T-helper 9 cell (primary cell): ENCODE measurements around the gene PALM.
"Not testable (repeated sequence)": the region's sequence is repeated elsewhere in the genome, so short reads cannot be mapped to it uniquely, and the experiment has no call there.

Experiments used
- DNase-seq: peaks from one replicate; pipeline ENCODE4 v3.0.0-alpha.2; 2020

PALM gene

GRCh38 chr19:679418-680286 lies 29.1 kb upstream of the PALM start:
- DNase-seq = no peak

DNA sequence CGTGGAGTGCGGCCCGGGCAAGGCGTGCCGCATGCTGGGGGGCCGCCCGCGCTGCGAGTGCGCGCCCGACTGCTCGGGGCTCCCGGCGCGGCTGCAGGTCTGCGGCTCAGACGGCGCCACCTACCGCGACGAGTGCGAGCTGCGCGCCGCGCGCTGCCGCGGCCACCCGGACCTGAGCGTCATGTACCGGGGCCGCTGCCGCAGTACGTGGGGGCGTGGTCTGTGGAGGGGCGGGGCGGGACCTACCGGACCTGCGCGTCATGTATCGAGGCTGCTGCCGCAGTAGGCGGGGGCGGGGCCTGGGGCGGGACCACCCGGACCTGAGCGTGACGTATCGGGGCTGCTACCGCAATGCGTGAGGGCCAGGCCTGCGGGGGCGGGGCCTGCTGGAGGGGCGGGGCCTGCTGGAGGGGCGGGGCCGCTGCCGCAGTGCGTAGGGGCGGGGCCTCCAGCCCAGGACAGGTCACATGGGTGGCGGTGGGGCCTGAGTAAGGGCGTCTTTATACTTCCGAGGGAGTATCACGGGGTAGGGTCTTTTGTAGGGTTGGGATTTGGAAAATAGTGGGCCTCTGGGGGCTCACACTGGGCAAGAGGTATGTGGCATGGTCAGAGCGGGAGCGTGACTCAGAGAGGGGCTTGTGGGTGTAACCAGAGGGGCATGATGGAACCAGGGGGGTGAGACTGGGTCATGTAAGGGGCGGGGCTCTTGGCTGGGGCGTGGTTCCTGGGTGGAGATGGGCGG lies 28.3 kb upstream of the PALM start:
- peak; percentile 100 for DNase-seq

- DNase-seq = no peak
These were observed 27.4 kb upstream of the PALM start for GRCh38 chr19:681029-682019.

- no peak for DNase-seq
These were observed 25.9 kb upstream of the PALM start for GRCh38 chr19:682678-683320.

GRCh38 chr19:685454-685931 lies 23.2 kb upstream of the PALM start:
- no peak for DNase-seq

DNA sequence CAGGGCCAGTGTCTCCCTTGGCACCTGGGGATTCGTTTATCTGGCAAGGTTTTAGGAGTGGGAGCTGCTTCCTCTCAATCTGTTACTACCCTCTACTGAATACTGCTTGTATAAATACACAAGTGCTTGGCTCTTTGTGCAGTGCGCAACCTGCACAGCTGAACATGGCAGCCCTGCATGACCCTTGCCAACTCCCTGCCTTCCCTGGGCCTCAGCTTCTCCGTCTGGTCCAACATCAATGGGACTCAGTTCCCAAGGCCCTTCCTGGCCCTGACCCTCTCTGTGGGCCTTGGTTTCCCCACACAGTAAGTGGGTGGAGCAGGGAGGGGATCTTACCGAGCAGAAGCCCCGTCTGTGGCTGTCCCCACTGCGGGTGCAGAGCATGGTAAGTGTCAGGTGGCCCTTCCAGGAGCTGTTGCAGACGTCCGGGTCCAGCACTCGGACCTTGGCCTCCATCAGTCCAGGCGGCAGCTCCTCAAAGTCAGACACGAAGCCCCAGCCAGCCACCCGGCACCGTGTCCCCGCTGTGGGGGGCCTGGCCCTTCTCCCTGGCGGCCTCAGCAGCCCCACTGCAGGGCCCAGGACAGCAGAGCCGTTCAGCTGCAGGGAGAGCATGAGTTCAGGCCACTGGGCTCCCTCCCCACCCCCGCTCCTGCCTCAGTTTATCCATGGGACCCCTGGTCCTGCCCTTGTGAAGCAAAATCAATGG lies 22.0 kb upstream of the PALM start:
- no peak for DNase-seq

GRCh38 chr19:687569-688166 lies 21.1 kb upstream of the PALM start:
- DNase-seq = no peak

DNA sequence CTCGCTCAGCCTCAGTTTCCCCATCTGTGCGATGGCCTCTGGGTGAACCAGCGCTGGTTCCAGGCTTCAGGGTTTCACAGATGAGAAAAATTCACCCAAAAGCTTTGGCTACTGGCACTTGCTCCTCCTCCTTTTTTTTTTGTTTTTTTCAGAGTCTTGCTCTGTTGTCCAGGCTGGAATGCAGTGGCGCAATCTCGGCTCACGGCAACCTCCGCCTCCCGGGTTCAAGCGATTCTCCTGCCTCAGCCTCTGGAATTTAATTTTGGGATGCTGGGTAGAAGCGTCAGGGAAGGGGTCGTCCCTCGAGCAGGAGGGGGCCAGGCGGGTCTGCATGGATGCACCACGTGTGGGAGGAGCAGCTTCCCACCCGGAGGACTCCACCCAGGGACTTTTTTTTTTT lies 20.5 kb upstream of the PALM start:
- no peak for DNase-seq

GRCh38 chr19:688992-689391 lies 19.7 kb upstream of the PALM start:
- no peak for DNase-seq

DNA sequence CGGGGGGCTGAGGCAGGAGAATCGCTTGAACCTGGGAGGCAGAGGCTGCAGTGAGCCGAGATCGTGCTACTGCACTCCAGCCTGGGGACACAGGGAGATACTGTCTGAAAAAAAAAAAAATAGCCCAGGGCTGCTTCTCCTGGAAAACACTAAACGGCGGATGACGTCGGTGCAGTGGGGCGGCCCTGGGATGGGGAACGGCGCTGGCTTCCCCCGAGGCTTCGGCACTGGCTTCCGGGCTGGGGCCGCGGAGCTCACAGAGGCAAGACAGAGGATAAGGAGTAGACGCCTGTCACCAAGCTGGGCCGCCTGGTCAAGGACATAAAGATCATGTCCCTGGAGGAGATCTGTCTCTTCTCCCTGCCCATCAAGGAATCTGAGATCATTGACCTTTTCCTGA lies 18.5 kb upstream of the PALM start:
- DNase-seq = no peak

DNA sequence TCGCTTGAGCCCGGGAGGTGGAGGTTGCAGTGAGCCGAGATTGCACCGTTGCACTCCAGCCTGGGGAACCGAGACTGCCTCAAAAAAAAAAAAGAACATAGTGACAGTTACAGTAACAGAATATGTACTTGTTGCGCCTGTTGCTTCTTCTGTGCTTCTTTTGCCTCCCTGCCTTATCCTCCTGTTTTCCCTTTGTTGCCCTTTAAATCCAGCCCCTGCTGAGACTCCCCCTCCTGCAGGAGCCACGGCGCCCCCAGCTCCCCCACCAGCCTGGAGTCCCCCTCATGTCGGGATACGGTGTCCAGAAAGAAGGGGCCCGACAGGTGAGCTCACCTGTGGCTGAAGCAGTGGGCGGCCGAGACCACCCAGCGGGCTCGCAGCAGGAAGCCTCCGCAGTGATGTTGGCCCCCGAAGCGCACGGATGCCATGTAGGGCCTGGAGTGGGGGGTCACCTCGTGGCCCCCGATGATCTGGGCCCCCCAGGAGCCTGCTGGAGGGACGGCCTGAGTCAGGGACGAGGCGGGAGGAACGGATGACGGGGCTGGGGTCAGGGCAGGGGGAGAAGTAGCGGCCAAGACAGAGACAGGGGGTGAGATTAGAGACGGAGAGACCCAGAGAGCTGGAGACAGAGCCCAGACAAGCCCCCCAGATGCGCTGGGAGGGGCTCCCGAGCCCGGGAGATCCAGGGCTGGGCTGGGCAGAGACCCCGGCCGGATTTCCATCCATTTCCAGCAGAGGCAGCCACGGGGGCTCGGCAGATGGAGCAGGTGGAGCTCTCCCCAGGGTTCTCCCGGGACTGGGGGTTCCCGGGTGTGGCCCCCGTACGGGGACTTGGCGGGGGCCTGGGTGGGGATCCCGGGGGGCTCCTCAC lies 14.0 kb upstream of the PALM start:
- no peak for DNase-seq

DNA sequence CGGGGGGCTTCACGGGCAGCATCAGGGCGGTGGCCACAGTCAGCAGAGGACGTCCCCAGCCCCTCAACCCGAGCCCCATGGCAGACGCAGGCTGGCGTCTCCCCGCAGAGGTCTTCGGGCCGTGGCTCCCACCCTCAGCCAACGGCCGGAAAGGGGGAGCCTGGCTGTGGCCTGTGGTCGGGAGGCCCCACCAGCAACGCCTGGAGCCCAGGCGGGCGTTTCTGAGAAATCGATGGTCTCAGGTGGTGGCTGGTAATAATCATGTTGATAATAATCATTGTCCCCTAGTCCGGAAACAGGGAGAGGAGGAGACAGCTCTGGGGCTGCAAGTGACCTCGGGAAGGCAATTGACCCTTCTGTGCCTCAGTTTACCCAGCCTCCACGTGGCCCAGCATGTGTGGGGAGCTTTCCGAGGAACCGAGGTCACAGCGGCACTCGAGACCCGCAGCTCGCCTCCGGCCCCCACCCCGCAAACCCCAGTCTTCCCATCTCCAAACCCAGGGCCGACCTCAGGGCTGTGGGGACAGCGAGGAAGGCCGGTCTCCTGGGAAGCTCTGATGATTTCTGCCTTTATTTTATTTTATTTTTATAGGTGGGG lies 13.3 kb upstream of the PALM start, which contains the start of gene PRSS57:
PRSS57 (minus strand) TSS at position 101 of the 598 bp plus-strand sequence; CDS start at position 79, 22 bp downstream.
- DNase-seq = no peak

DNA sequence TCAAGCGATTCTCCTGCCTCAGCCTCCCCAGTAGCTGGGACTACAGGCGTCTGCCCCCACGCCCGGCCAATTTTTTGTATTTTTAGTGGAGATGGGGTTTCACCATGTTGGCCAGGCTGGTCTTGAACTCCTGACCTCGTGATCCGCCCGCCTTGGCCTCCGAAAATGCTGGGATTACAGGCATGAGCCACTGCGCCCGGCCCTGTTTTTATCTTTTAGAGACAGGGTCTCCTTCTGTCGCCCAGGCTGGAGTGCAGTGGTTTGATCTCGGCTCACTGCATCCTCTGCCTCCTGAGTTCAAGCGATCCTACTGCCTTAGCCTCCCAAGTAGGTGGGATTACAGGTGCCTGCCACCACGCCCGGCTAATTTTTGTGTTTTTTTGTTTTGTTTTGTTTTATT lies 10.2 kb upstream of the PALM start:
- DNase-seq = not testable (repeated sequence)

GRCh38 chr19:699885-700284 lies 8.8 kb upstream of the PALM start:
- not testable (repeated sequence) for DNase-seq

- not testable (repeated sequence) for DNase-seq
These were observed 5.9 kb upstream of the PALM start for GRCh38 chr19:702847-703246.

GRCh38 chr19:703329-703650 lies 5.4 kb upstream of the PALM start:
- no peak for DNase-seq

- peak; percentile 66 for DNase-seq
These were observed 4.9 kb upstream of the PALM start for GRCh38 chr19:703651-704446.

- DNase-seq = no peak
These were observed 4.3 kb upstream of the PALM start for GRCh38 chr19:704447-704741.
